Measurements from ENCODE around the gene ZMAT3.

- TF ChIP-seq, protein P1, sequence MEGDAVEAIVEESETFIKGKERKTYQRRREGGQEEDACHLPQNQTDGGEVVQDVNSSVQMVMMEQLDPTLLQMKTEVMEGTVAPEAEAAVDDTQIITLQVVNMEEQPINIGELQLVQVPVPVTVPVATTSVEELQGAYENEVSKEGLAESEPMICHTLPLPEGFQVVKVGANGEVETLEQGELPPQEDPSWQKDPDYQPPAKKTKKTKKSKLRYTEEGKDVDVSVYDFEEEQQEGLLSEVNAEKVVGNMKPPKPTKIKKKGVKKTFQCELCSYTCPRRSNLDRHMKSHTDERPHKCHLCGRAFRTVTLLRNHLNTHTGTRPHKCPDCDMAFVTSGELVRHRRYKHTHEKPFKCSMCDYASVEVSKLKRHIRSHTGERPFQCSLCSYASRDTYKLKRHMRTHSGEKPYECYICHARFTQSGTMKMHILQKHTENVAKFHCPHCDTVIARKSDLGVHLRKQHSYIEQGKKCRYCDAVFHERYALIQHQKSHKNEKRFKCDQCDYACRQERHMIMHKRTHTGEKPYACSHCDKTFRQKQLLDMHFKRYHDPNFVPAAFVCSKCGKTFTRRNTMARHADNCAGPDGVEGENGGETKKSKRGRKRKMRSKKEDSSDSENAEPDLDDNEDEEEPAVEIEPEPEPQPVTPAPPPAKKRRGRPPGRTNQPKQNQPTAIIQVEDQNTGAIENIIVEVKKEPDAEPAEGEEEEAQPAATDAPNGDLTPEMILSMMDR (CRISPR knock-in tag; IDR thresholded peaks at IDR 0.05): peak; percentile 48
- TF ChIP-seq EZH2 (conservative IDR thresholded peaks at IDR 0.05; ENCODE audit: low read depth, low read length) (no peak), SRSF4 (IDR thresholded peaks at IDR 0.05; ENCODE audit: low read depth, low read length, poor library complexity, severe bottlenecking) (no peak), ZNF234 (CRISPR knock-in tag; conservative IDR thresholded peaks at IDR 0.05) (no peak)
Observed at GRCh38 chr3:179068779-179069530, 2.7 kb downstream of the ZMAT3 start.
